ENCODE results near the gene CMTR1. TPM values are rescaled to one million over a fixed set of nuclear protein-coding genes. Genes with fewer than 3 reads are reported as not detected.

CMTR1 gene
- total and polyA plus RNA-seq, 10 of the 15 experiments (the other 5 are each of a cell fraction or from before 2014, with no cell fraction given): 2.7 to 67.0 (median 46.2) TPM

GRCh38 chr6:37452522-37452921 is 19.5 kb downstream of the CMTR1 start:
- ATAC-seq (no peak), DNase-seq (ENCODE audit: low read depth, low spot score) (no peak), FAIRE-seq (no peak)
- no peaks in the 10 kb centered on the region for H3K9me3 ChIP-seq (replicated peaks; ENCODE audit: control insufficient read depth, insufficient read depth, low read length)
- TF ChIP-seq GATAD2B (conservative IDR thresholded peaks at IDR 0.05; ENCODE audit: low read depth) (no peak), RUNX3 (IDR thresholded peaks at IDR 0.05; ENCODE audit: low read length) (no peak), BACH1 (IDR thresholded peaks at IDR 0.05; ENCODE audit: borderline replicate concordance) (no peak)
- CTCF ChIA-PET: no interaction called here
- no peak overlapping the region for H3K9ac ChIP-seq (ENCODE audit: control insufficient read depth, insufficient read depth, low read length)
- no peaks in the 10 kb centered on the region for H3K79me2 ChIP-seq (ENCODE audit: control insufficient read depth, insufficient read depth, low read length)
- intact Hi-C loops (cut with micrococcal nuclease; ENCODE audit: unreplicated experiment) (no loop called here), in situ Hi-C loops (cut with MboI) (no loop called here)
- no TSS peak for BruUV-seq (replicated peaks)
- H4K20me1 ChIP-seq (ENCODE audit: control insufficient read depth, insufficient read depth): no peaks in the 10 kb centered on the region
- no peaks in the 10 kb centered on the region for H3K27me3 ChIP-seq (replicated peaks in 1 of 2; ENCODE audit: control insufficient read depth in 2 of 2, insufficient read depth in 2 of 2, low read length in 1 of 2)
- H3K4me3 ChIP-seq: no peak overlapping the region
- H3K4me2 ChIP-seq (ENCODE audit: control insufficient read depth, insufficient read depth): no peak overlapping the region
- H3K27ac ChIP-seq (ENCODE audit: control insufficient read depth, insufficient read depth): no peak overlapping the region
- no peaks in the 10 kb centered on the region for H3K4me1 ChIP-seq (ENCODE audit: control insufficient read depth, insufficient read depth, low read length)
- peaks cover 12 to 55% of the 10 kb centered on the region in 2 experiments for H3K36me3 ChIP-seq (ENCODE audit: control insufficient read depth in 2 of 2, insufficient read depth in 2 of 2, low read length in 1 of 2)
- WGBS (ENCODE audit: insufficient coverage, insufficient replicate concordance, low lambda C conversion rate, missing lambda C conversion rate): 98% methylated on average over 3 of the region's 3 CpGs
- RAD21 ChIA-PET (ENCODE audit: unreplicated experiment): no interaction called here
- POLR2A ChIA-PET: no interaction called here
- no peak overlapping the region for H2AFZ ChIP-seq (ENCODE audit: control insufficient read depth, low read depth, low read length)
- SMC1A ChIA-PET (ENCODE audit: uncharacterized antibody, unreplicated experiment): interaction anchor here (0.8 to 1.7 kb wide), 3 partner anchors 15 to 581 kb away, joined by 3 to 4 read pairs (median 3); no protein-coding TSS in a partner anchor

- H3K4me1 ChIP-seq (ENCODE audit: control insufficient read depth, insufficient read depth, low read length): no peaks in the 10 kb centered on the region
- H4K20me1 ChIP-seq (ENCODE audit: control insufficient read depth, insufficient read depth): no peaks in the 10 kb centered on the region
- H3K9ac ChIP-seq (ENCODE audit: control insufficient read depth, insufficient read depth, low read length): no peak overlapping the region
- no peak overlapping the region for H3K4me2 ChIP-seq (ENCODE audit: control insufficient read depth, insufficient read depth)
- intact Hi-C loops (cut with micrococcal nuclease; ENCODE audit: unreplicated experiment) (no loop called here), in situ Hi-C loops (cut with MboI) (no loop called here)
- CTCF ChIA-PET: interaction anchor here (0.8 to 1.8 kb wide), 4 partner anchors 13 to 111 kb away, joined by 3 to 5 read pairs (median 4); no protein-coding TSS in a partner anchor
- no peak overlapping the region for H3K27ac ChIP-seq (ENCODE audit: control insufficient read depth, insufficient read depth)
- SMC1A ChIA-PET (ENCODE audit: uncharacterized antibody, unreplicated experiment): interaction anchor here (1.3 to 2.4 kb wide), 2 partner anchors 21 to 129 kb away, joined by 3 to 7 read pairs; no protein-coding TSS in a partner anchor
- FAIRE-seq: no peak
- no peak for ATAC-seq
- POLR2A ChIA-PET: interaction anchor here (0.6 kb wide), 1 partner anchor 10 kb away, joined by 3 read pairs; no protein-coding TSS in a partner anchor
- no peak overlapping the region for H2AFZ ChIP-seq (ENCODE audit: control insufficient read depth, low read depth, low read length)
- no peak for DNase-seq (ENCODE audit: low read depth, low spot score)
- no peak for TF ChIP-seq RFX5 (IDR thresholded peaks at IDR 0.05; ENCODE audit: low read depth, low read length)
- no peaks in the 10 kb centered on the region for H3K27me3 ChIP-seq (replicated peaks in 1 of 2; ENCODE audit: control insufficient read depth in 2 of 2, insufficient read depth in 2 of 2, low read length in 1 of 2)
- BruUV-seq (replicated peaks): no TSS peak
- RAD21 ChIA-PET (ENCODE audit: unreplicated experiment): interaction anchor here (1.0 kb wide), 1 partner anchor 21 kb away, joined by 3 read pairs; the partner anchor contains the start of gene CMTR1
- no peak overlapping the region for H3K4me3 ChIP-seq
- no peaks in the 10 kb centered on the region for H3K79me2 ChIP-seq (ENCODE audit: control insufficient read depth, insufficient read depth, low read length)
- WGBS (ENCODE audit: insufficient coverage, insufficient replicate concordance, low lambda C conversion rate, missing lambda C conversion rate): 80% methylated on average over 8 of the region's 8 CpGs
- H3K36me3 ChIP-seq (ENCODE audit: control insufficient read depth in 2 of 2, insufficient read depth in 2 of 2, low read length in 1 of 2): peaks cover 24 to 66% of the 10 kb centered on the region in 2 experiments
- H3K9me3 ChIP-seq (replicated peaks; ENCODE audit: control insufficient read depth, insufficient read depth, low read length): no peaks in the 10 kb centered on the region
Measured at GRCh38 chr6:37454420-37455140, 21.6 kb downstream of the CMTR1 start.

All from GM12878 (cell line).